GM10266 (cell line): ENCODE data around the gene RIPK1.
"Not testable (repeated sequence)": the region's sequence is repeated elsewhere in the genome, so short reads cannot be mapped to it uniquely, and the experiment has no call there.

Experiments
- DNase-seq: peaks from one replicate; pipeline ENCODE4 v3.0.0; 2012; ENCODE audit errors: extremely low spot score
- CTCF ChIP-seq: IDR thresholded peaks from 2 replicates; pipeline ENCODE4 v1.5.1; 2012; ENCODE audit warnings: mild to moderate bottlenecking, low read depth; ENCODE audit not compliant: control insufficient read depth, insufficient read depth; ENCODE audit errors: missing control alignments

The RIPK1 gene

GRCh38 chr6:3026791-3027626, 41.3 kb upstream of the RIPK1 start:
- DNase-seq: peak; percentile 87
- no peak for TF ChIP-seq CTCF

- not testable (repeated sequence) for DNase-seq
Measured at GRCh38 chr6:3028156-3028555, 40.1 kb upstream of the RIPK1 start.

GRCh38 chr6:3031857-3032640, 36.2 kb upstream of the RIPK1 start:
- peak; percentile 6 for TF ChIP-seq CTCF
- no peak for DNase-seq

- no peak for DNase-seq
- no peak for TF ChIP-seq CTCF
Measured at GRCh38 chr6:3032986-3033385, 35.3 kb upstream of the RIPK1 start.

GRCh38 chr6:3033652-3034051, 34.6 kb upstream of the RIPK1 start:
- no peak for DNase-seq
- no peak for TF ChIP-seq CTCF

- no peak for DNase-seq
- no peak for TF ChIP-seq CTCF
Measured at GRCh38 chr6:3035397-3035796, 32.9 kb upstream of the RIPK1 start.

- TF ChIP-seq CTCF: no peak
- no peak for DNase-seq
Measured at GRCh38 chr6:3036861-3037637, 31.2 kb upstream of the RIPK1 start.
